PFSK-1 (cell line): ENCODE data around the gene ESYT2.

Experiments
- FOXP2 ChIP-seq: optimal IDR thresholded peaks from 2 replicates; pipeline ENCODE3; 2011; ENCODE audit warnings: borderline replicate concordance, control low read depth, inconsistent platforms; ENCODE audit not compliant: insufficient read depth; ENCODE audit errors: extremely low read length, extremely low read depth
- POLR2AphosphoS5 ChIP-seq: IDR thresholded peaks from 2 replicates; pipeline ENCODE4 v1.6.1; 2012; ENCODE audit warnings: low read depth, mild to moderate bottlenecking, control low read depth, low read length, moderate library complexity
- SIN3A ChIP-seq: IDR thresholded peaks from 2 replicates; pipeline ENCODE4 v1.6.1; 2012; ENCODE audit warnings: mild to moderate bottlenecking, low read length, moderate library complexity, borderline replicate concordance; ENCODE audit not compliant: insufficient read depth
- TAF1 ChIP-seq: IDR thresholded peaks from 2 replicates; pipeline ENCODE4 v1.6.1; 2012; ENCODE audit warnings: low read length, control low read depth, borderline replicate concordance; ENCODE audit not compliant: insufficient read depth
- TF ChIP-seq, protein P1 (sequence below), 2 experiments: IDR thresholded peaks; 2 replicates each; pipeline versions ENCODE4 v1.6.1 to v1.8.0; 2011 to 2012; ENCODE audit warnings: low read depth in 2 of 2, low read length in 2 of 2, control low read depth in 1 of 2, inconsistent platforms in 1 of 2, mild to moderate bottlenecking in 1 of 2, moderate library complexity in 1 of 2; ENCODE audit not compliant: insufficient read depth in 1 of 2

Gene ESYT2

DNA sequence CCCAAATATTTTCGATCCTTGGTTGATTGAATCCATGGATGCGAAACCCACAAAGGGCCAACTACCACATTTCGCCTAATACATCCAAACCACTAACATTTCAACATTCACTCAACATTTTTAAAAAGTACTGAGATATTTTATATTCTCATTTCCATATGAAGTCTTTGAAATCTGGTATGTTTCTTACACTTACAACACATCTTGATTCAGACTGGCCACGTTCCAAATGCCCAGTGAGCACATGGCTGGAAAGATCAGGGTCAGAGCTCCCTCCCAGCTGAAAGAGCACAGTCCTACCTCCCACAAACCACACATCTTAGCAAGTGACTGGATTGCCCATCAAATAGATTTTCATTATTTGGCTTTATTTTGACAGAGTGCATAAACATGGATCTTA is 143.6 kb downstream of the ESYT2 start:
- TF ChIP-seq FOXP2: no peak
- TF ChIP-seq POLR2AphosphoS5: no peak
- TF ChIP-seq TAF1: no peak
- TF ChIP-seq SIN3A: no peak
- TF ChIP-seq, protein P1, sequence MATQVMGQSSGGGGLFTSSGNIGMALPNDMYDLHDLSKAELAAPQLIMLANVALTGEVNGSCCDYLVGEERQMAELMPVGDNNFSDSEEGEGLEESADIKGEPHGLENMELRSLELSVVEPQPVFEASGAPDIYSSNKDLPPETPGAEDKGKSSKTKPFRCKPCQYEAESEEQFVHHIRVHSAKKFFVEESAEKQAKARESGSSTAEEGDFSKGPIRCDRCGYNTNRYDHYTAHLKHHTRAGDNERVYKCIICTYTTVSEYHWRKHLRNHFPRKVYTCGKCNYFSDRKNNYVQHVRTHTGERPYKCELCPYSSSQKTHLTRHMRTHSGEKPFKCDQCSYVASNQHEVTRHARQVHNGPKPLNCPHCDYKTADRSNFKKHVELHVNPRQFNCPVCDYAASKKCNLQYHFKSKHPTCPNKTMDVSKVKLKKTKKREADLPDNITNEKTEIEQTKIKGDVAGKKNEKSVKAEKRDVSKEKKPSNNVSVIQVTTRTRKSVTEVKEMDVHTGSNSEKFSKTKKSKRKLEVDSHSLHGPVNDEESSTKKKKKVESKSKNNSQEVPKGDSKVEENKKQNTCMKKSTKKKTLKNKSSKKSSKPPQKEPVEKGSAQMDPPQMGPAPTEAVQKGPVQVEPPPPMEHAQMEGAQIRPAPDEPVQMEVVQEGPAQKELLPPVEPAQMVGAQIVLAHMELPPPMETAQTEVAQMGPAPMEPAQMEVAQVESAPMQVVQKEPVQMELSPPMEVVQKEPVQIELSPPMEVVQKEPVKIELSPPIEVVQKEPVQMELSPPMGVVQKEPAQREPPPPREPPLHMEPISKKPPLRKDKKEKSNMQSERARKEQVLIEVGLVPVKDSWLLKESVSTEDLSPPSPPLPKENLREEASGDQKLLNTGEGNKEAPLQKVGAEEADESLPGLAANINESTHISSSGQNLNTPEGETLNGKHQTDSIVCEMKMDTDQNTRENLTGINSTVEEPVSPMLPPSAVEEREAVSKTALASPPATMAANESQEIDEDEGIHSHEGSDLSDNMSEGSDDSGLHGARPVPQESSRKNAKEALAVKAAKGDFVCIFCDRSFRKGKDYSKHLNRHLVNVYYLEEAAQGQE (IDR thresholded peaks at IDR 0.05; ENCODE audit: insufficient read depth in 1 of 2, low read depth in 2 of 2, low read length in 2 of 2): no peak

DNA sequence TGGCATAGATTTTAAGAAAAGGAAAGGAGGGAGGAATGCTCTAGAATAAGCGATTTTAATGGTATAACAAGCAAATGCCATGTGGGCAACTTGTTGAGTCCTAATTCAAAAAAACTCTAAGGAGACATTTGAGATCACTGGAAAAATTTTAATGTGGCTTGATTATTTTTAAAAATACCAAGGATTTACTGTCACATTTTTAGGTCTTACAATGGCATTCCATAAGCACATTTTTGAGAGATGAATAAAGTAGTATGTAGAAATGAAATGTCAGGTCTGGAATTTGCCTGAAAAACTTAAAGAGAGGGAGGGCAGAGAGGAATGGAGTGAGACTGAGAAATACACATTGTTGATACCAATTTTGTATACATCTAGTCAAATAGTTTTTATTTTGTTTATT is 145.0 kb downstream of the ESYT2 start:
- no peak for TF ChIP-seq POLR2AphosphoS5
- no peak for TF ChIP-seq FOXP2
- TF ChIP-seq SIN3A: no peak
- TF ChIP-seq TAF1: no peak
- TF ChIP-seq, protein P1 (IDR thresholded peaks at IDR 0.05; ENCODE audit: insufficient read depth in 1 of 2, low read depth in 2 of 2, low read length in 2 of 2): no peak

DNA sequence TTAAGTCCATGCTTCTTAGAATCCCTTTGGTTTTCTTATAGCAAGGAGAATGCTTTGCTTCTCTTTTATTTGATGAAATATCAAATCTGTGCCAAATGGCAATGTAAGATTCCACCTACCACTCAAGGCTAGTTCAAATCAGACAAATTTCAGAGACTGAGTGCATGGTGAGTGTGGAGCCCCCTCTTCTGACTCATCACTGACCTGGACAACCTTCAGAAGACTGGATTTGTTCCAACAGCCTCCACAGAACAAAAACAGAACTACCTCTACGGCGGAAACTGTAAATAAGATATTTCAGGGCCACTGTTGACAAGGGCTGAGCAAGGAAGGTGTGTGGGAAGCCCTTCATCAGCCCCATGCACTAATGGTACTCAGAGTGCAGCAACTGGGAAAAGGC is 145.8 kb downstream of the ESYT2 start:
- TF ChIP-seq TAF1: no peak
- TF ChIP-seq POLR2AphosphoS5: no peak
- no peak for TF ChIP-seq FOXP2
- TF ChIP-seq, protein P1 (IDR thresholded peaks at IDR 0.05; ENCODE audit: insufficient read depth in 1 of 2, low read depth in 2 of 2, low read length in 2 of 2): no peak
- no peak for TF ChIP-seq SIN3A

DNA sequence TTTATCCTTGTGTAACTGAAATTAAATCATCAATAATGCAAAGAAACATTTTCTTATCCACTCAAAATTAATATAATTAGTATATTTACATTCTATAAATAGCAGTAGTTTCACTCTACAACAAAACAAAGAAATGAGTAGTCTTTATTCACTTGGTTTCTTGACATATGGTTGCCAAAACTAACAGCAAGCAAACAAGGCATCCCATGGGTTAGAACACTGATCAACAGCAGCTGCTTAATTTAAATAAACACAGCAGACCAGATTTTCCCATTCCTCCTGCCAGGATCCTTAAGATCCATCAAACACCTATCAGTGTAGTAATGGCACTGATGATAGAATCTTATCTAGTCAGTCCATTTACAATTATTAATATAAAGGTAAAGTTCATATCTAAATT is 146.9 kb downstream of the ESYT2 start:
- TF ChIP-seq FOXP2 (no peak), TAF1 (no peak)
- TF ChIP-seq, protein P1 (IDR thresholded peaks at IDR 0.05; ENCODE audit: insufficient read depth in 1 of 2, low read depth in 2 of 2, low read length in 2 of 2): no peak
